ENCODE measurements around the gene CFAP20. TPM values are rescaled to one million over a fixed set of nuclear protein-coding genes. Genes with fewer than 3 reads are reported as not detected.

CFAP20 gene
- total RNA-seq, 4 donors from 2014 or later = 12.5 to 31.2 (median 23.5) TPM

DNA sequence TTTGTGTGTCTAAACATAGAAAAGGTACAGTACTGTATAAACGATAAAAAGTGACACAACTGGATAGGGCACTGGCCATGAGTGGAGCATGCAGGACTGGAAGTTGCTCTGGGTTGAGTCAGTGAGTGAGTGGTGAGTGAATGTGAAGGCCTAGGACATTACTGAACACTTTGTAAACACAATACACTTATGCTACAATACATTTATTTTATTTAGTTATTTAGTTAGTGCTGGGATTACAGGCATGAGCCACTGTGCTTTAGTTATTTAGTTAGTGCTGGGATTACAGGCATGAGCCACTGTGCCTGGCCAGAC, 4.6 kb downstream of the CFAP20 start:
- peaks cover 72 to 92% (median 86%) of the 10 kb centered on the region in 4 donors for H3K4me1 ChIP-seq
- no peak overlapping the region for H3K4me3 ChIP-seq
- H3K9me3 ChIP-seq = no peaks in the 10 kb centered on the region
- DNase-seq (ENCODE audit: extremely low spot score) = no peak
- H3K36me3 ChIP-seq = no peaks in the 10 kb centered on the region
- H3K27ac ChIP-seq (replicated peaks in 1 of 4) = peak overlapping the region in 3 of 4 donors; percentile 30 to 50 (median 47)
- intact Hi-C loops (cut with DNase I) = loop anchor here (10.0 kb wide), 2 partner anchors 220 to 390 kb away; partner anchors contain the start of gene KATNB1
- WGBS = 44% methylated on average over 1 of the region's 1 CpG
- H3K27me3 ChIP-seq = no peaks in the 10 kb centered on the region
- TF ChIP-seq, protein P1, sequence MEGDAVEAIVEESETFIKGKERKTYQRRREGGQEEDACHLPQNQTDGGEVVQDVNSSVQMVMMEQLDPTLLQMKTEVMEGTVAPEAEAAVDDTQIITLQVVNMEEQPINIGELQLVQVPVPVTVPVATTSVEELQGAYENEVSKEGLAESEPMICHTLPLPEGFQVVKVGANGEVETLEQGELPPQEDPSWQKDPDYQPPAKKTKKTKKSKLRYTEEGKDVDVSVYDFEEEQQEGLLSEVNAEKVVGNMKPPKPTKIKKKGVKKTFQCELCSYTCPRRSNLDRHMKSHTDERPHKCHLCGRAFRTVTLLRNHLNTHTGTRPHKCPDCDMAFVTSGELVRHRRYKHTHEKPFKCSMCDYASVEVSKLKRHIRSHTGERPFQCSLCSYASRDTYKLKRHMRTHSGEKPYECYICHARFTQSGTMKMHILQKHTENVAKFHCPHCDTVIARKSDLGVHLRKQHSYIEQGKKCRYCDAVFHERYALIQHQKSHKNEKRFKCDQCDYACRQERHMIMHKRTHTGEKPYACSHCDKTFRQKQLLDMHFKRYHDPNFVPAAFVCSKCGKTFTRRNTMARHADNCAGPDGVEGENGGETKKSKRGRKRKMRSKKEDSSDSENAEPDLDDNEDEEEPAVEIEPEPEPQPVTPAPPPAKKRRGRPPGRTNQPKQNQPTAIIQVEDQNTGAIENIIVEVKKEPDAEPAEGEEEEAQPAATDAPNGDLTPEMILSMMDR (IDR thresholded peaks at IDR 0.05) = no peak
- TF ChIP-seq EP300 (IDR thresholded peaks at IDR 0.05) = no peak
- TF ChIP-seq POLR2A (IDR thresholded peaks at IDR 0.05; ENCODE audit: low read depth) = no peak
- no peak for TF ChIP-seq POLR2AphosphoS5 (IDR thresholded peaks at IDR 0.05)

DNA sequence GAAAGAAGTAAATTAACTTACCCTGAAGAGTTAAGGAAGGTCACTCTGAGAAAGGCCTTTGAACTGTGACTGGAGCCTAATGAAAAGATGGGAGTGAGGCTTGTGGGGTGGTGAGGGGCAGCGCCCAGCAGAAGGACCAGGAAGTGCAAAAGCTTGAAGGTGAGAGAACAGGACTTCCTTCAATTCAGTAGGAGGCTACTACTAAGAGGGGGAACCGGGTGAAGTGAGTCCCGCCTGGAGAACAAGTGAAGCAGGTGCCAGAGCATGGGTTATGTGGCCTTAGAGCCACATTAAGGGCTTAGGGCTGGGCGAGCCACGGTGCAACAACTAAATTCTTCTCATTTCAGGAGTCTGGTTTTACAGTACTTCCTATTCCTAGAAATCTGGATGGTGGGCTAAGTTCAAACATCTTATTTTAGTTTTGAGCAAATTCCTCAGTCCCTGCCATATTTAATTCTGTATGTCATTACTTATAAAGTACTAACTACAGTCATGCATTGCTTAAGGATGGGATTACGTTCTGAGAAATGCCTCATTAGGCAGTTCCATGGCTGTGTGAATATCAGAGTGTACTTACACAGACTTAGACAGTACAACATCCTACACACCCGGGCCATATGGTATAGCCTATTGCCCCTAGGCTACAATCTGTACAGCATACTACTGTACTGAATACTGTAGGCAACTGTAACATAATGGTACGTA, 5.1 kb downstream of the CFAP20 start:
- peak overlapping the region; percentile 30 to 50 (median 40) for H3K27ac ChIP-seq (replicated peaks in 1 of 4)
- H3K27me3 ChIP-seq = no peaks in the 10 kb centered on the region
- no peak for TF ChIP-seq POLR2A (IDR thresholded peaks at IDR 0.05; ENCODE audit: low read depth)
- TF ChIP-seq EP300 (IDR thresholded peaks at IDR 0.05) = no peak
- TF ChIP-seq, protein P1 (IDR thresholded peaks at IDR 0.05) = no peak
- no peak for TF ChIP-seq POLR2AphosphoS5 (IDR thresholded peaks at IDR 0.05)
- H3K4me3 ChIP-seq = no peak overlapping the region
- WGBS = 62% methylated on average over 8 of the region's 8 CpGs
- H3K36me3 ChIP-seq = no peaks in the 10 kb centered on the region
- H3K4me1 ChIP-seq = peaks cover 77 to 97% (median 91%) of the 10 kb centered on the region in 4 donors
- H3K9me3 ChIP-seq = no peaks in the 10 kb centered on the region
- DNase-seq (ENCODE audit: extremely low spot score) = no peak
- intact Hi-C loops (cut with DNase I) = loop anchor here (2.0 to 10.0 kb wide), 3 partner anchors 101 to 389 kb away; partner anchors contain the start of gene KATNB1

DNA sequence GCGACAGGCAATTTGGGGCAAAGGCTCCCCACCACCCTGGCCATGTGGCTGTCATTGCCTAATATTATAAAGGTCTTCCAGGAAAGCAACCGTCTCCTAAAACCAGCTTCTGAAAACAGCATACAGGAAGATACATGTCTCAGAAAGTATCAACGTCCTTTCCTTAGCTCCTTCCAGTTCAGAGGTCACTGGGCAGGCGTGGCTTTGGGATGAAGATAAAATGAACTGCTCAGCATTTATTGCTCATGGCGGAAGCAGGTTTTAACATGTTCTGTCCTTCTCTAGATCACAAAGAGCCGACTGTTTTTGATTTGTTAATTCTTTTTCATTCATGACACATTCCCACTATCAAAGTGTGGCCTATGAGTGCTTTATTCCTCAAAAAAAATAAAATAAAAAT, 8.0 kb downstream of the CFAP20 start:
- 57% methylated on average over 6 of the region's 6 CpGs for WGBS
- peaks cover 0 to 6% (median 3%) of the 10 kb centered on the region in 4 donors for H3K36me3 ChIP-seq
- no peak overlapping the region for H3K4me3 ChIP-seq
- no peak for DNase-seq (ENCODE audit: extremely low spot score)
- peaks cover 82 to 99% (median 94%) of the 10 kb centered on the region in 4 donors for H3K4me1 ChIP-seq
- no peaks in the 10 kb centered on the region for H3K9me3 ChIP-seq
- no peaks in the 10 kb centered on the region for H3K27me3 ChIP-seq
- peak overlapping the region; percentile 23 to 64 (median 53) for H3K27ac ChIP-seq (replicated peaks in 1 of 4)
- TF ChIP-seq EP300 (IDR thresholded peaks at IDR 0.05) = no peak
- TF ChIP-seq, protein P1 (IDR thresholded peaks at IDR 0.05) = no peak
- TF ChIP-seq POLR2A (IDR thresholded peaks at IDR 0.05; ENCODE audit: low read depth) = no peak
- TF ChIP-seq POLR2AphosphoS5 (IDR thresholded peaks at IDR 0.05) = no peak
- intact Hi-C loops (cut with DNase I) = loop anchor here (10.0 kb wide), 2 partner anchors 216 to 386 kb away; partner anchors contain the start of gene KATNB1

DNA sequence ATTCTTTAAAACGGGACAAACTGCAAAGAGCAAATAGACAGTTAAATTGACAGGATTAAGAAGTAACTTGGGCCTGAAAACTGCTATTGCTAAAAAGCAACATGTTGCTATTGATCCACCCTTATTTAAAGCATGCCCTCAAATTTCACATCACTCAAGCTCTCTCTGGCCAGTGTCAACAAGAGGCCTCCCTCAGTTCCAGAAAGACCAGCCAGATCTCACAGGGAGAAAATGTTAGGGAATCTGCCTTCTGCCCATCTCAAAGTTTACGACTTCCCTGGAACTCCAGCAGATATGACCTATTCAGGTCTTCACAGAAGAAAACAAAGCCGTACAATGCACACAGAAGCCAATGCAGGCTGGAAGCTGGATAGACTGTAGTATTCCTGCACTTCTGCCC, 8.9 kb downstream of the CFAP20 start:
- no peaks in the 10 kb centered on the region for H3K9me3 ChIP-seq
- H3K4me3 ChIP-seq = no peak overlapping the region
- no peak for DNase-seq (ENCODE audit: extremely low spot score)
- 27% methylated on average over 3 of the region's 3 CpGs for WGBS
- H3K36me3 ChIP-seq = peaks cover 2 to 15% (median 10%) of the 10 kb centered on the region in 4 donors
- no peaks in the 10 kb centered on the region for H3K27me3 ChIP-seq
- H3K27ac ChIP-seq (replicated peaks in 1 of 4) = peak overlapping the region in 2 of 4 donors; percentile 21 to 22
- TF ChIP-seq, protein P1 (IDR thresholded peaks at IDR 0.05) = no peak
- TF ChIP-seq POLR2A (IDR thresholded peaks at IDR 0.05; ENCODE audit: low read depth) (no peak), EP300 (IDR thresholded peaks at IDR 0.05) (no peak), POLR2AphosphoS5 (IDR thresholded peaks at IDR 0.05) (no peak)
- intact Hi-C loops (cut with DNase I) = loop anchor here (10.0 kb wide), 2 partner anchors 215 to 385 kb away; partner anchors contain the start of gene KATNB1
- H3K4me1 ChIP-seq = peaks cover 82 to 99% (median 93%) of the 10 kb centered on the region in 4 donors

Data from esophagus muscularis mucosa (tissue), 4 donors.